Ishikawa (cell line): ENCODE measurements around the gene FGFR1OP2.

Experiments used
- CEBPB ChIP-seq: IDR thresholded peaks from 2 replicates; pipeline ENCODE4 v1.6.1; 2012
- EP300 ChIP-seq: IDR thresholded peaks from 2 replicates; pipeline ENCODE4 v1.6.1; 2012; ENCODE audit warnings: borderline replicate concordance
- RAD21 ChIP-seq: IDR thresholded peaks from 2 replicates; pipeline ENCODE4 v1.6.1; 2012; ENCODE audit warnings: low read depth
- YY1 ChIP-seq: IDR thresholded peaks from 2 replicates; pipeline ENCODE4 v1.6.1; 2012; ENCODE audit warnings: low read depth
- TF ChIP-seq, protein P1 (sequence below): IDR thresholded peaks from 2 replicates; pipeline ENCODE4 v1.6.1; 2012
- TF ChIP-seq, protein P2 (sequence below): IDR thresholded peaks from 2 replicates; pipeline ENCODE4 v1.6.1; 2012; ENCODE audit warnings: low read depth, mild to moderate bottlenecking
- TF ChIP-seq, protein P3 (sequence below): IDR thresholded peaks from 2 replicates; pipeline ENCODE4 v1.6.1; 2012

DNA sequence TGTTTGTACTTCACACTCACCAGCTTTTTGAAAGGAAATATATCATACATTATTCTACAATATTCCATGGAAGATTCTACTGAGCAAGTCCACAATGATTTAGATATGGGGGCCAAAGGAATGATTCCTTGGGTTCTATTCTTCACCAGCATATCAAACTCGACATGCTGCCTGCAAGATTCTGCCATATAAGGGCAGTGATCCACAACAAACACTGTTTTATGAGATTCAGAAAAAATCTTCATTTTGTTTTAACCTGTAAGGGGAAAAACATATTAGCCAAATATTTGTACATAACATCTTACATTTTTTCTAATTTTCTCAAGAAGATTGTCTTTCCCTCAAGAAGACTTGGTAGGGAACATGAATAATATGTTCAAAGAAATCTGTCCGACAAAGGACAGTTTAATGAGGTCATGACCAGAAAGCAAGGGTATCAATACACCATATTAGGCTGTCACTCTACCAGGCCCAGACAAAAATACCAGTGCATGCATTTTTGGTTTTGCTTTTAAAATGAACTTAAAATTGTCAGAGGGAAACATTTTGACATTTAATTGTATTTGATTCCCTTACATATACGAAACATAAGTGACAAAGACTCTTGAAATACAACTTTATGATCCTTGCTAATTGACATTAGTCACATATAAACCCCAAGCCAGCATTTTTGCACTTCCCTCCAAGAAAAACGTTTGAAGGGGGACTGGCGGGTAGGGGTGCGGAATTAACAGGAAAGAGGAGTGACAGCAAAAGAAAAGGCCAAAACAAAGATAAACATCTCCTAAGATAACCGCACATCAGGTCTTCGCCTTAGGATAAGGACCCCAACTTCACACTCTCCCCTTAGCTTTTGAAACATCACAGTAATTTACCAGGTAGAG, 1.5 kb upstream of the FGFR1OP2 start:
- TF ChIP-seq, protein P1, sequence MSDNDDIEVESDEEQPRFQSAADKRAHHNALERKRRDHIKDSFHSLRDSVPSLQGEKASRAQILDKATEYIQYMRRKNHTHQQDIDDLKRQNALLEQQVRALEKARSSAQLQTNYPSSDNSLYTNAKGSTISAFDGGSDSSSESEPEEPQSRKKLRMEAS: no peak
- TF ChIP-seq, protein P2, sequence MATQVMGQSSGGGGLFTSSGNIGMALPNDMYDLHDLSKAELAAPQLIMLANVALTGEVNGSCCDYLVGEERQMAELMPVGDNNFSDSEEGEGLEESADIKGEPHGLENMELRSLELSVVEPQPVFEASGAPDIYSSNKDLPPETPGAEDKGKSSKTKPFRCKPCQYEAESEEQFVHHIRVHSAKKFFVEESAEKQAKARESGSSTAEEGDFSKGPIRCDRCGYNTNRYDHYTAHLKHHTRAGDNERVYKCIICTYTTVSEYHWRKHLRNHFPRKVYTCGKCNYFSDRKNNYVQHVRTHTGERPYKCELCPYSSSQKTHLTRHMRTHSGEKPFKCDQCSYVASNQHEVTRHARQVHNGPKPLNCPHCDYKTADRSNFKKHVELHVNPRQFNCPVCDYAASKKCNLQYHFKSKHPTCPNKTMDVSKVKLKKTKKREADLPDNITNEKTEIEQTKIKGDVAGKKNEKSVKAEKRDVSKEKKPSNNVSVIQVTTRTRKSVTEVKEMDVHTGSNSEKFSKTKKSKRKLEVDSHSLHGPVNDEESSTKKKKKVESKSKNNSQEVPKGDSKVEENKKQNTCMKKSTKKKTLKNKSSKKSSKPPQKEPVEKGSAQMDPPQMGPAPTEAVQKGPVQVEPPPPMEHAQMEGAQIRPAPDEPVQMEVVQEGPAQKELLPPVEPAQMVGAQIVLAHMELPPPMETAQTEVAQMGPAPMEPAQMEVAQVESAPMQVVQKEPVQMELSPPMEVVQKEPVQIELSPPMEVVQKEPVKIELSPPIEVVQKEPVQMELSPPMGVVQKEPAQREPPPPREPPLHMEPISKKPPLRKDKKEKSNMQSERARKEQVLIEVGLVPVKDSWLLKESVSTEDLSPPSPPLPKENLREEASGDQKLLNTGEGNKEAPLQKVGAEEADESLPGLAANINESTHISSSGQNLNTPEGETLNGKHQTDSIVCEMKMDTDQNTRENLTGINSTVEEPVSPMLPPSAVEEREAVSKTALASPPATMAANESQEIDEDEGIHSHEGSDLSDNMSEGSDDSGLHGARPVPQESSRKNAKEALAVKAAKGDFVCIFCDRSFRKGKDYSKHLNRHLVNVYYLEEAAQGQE: no peak
- TF ChIP-seq YY1 (no peak), CEBPB (no peak), RAD21 (no peak), EP300 (no peak)
- TF ChIP-seq, protein P3, sequence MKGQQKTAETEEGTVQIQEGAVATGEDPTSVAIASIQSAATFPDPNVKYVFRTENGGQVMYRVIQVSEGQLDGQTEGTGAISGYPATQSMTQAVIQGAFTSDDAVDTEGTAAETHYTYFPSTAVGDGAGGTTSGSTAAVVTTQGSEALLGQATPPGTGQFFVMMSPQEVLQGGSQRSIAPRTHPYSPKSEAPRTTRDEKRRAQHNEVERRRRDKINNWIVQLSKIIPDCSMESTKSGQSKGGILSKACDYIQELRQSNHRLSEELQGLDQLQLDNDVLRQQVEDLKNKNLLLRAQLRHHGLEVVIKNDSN: no peak
